DMS114 treated with DMSO at 0.1 percent for 48 hours (cell line): Measurements from ENCODE around the gene AUTS2.

Experiments
- DNase-seq: peaks from one replicate; lab custom pipeline; 2025; ENCODE audit not compliant: unreplicated experiment; lab: John Stamatoyannopoulos, UW

AUTS2 gene

GRCh38 chr7:70217571-70217970 lies 619.3 kb downstream of the AUTS2 start:
- no peak for DNase-seq

- DNase-seq, result no peak
Measured at GRCh38 chr7:70218006-70218405, 619.7 kb downstream of the AUTS2 start.

GRCh38 chr7:70219061-70219460 lies 620.8 kb downstream of the AUTS2 start:
- no peak for DNase-seq

- no peak for DNase-seq
Measured at GRCh38 chr7:70229242-70229641, 631.0 kb downstream of the AUTS2 start.

DNA sequence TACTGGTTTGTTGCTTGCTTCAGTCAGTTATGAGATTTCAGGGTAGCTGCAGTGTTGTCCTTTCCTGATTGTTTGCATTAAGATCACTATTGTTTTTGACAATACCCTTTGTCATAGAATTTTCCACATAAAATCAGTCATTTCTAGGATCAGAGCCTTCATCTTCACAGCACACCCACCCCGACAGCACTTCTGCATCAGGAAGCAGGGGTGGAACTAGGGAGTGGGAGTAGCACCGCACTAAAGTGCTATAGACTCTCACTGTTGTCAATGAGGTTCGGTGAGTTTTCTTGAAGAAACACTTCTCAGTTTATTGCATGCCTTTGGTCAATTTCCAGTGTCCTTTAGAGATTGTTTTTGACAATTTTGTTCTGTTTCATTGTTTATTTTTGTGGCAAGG lies 632.5 kb downstream of the AUTS2 start:
- no peak for DNase-seq

- no peak for DNase-seq
Measured at GRCh38 chr7:70233776-70234175, 635.5 kb downstream of the AUTS2 start.

- DNase-seq, result no peak
Measured at GRCh38 chr7:70237256-70237655, 639.0 kb downstream of the AUTS2 start.

DNA sequence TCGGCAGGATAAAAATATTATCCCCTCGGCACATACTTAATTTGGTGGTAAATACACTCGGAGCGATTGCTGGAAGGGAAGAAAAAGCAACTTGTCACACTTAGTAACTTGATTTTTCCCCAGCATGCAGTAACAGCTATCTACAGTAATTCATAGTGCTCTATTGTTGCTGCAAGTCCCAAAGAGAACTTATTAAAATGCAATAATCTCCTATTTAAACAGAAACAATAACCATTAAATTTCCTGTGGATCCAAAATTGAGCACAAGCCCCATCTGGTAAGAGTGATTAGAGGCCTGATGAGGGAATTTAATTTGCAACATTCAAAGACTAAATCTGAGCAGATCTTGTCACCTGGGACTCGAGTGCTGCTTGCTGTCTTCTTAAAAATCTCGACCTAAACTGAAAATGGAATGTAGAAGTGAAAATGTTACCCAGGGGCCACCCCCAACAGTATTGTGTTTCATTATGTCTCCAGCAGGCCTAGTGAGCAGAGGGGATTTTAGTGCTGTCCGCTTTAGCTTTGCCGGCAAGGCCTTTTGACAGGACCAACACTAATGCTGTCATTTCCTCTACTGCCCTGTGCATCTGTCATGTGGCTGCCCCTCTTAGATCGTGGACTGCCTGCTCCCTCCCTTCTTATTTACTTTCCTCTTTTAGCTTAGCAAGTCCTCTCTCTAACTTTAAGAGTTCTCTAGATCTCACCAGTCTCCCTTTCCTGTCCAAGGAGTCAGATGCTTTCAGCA lies 639.7 kb downstream of the AUTS2 start:
- DNase-seq, result no peak

GRCh38 chr7:70239918-70240317 lies 641.6 kb downstream of the AUTS2 start:
- no peak for DNase-seq

DNA sequence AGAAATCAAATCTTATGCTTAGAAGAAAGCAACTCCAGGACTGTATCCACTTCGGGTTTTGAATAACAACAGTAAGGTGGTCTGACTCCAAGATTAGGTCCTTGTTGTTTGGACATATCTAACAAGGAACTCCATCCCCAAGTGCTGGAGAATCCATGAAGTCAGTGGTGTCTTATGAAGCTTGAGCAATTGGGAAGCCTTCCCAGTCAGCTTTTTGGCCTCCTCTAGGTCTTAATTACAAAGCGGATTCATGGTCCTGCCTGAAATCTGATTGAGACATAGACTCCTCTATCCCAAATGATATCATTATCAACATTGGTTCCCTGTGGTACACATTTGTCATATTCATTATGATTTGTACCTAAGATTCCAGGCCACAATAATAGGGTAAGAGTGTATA lies 642.6 kb downstream of the AUTS2 start:
- no peak for DNase-seq

DNA sequence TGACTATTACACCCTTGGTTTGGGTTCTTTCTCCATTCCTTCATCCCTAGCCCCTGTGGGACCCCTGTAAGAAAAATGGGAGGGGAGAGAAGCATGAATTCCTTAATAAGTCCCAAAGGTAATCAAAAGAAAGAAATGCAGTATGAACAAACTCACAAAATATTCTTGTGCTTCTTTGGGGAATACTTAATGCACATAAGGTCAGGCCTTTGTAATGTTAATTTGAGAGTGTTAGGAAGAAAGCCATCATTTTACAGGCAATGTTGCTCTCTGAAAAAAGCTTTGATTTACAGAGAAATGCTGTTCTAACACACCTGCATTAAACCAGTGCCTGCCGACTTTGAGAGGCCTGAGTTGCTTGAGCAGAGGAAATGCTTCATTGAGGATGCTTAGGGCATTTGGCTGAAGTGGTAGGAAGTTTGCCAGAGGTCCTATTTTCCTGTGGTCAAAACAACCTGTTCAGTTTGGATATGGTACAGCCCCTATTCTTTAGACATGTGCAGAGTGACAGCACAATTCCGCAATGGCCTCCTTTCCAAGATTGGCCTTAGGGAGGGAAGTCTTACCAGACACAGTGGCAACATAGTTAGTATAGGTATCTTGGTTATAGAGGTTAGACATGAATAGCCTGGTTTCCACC lies 643.4 kb downstream of the AUTS2 start:
- DNase-seq, result no peak

DNA sequence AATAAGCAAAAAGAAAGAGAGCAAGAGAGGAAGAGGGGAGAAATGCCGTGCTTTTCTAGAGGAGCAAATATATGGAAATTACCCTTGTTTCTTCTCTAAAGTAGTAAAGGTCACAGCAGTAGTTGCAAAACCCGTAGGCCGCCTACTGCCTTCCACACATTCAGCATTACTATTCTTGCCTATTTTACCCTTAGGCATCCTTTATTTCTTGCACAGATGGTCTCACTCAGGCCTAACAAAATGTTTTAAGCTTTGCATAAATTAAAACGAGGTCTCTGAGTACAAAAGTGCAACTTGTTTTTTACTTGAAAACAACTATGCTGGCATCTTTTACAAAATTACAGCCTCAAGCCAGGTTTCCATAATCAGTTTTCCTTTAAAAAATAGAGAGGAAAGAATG lies 644.6 kb downstream of the AUTS2 start:
- no peak for DNase-seq

- DNase-seq, result no peak
Measured at GRCh38 chr7:70243443-70243842, 645.2 kb downstream of the AUTS2 start.

DNA sequence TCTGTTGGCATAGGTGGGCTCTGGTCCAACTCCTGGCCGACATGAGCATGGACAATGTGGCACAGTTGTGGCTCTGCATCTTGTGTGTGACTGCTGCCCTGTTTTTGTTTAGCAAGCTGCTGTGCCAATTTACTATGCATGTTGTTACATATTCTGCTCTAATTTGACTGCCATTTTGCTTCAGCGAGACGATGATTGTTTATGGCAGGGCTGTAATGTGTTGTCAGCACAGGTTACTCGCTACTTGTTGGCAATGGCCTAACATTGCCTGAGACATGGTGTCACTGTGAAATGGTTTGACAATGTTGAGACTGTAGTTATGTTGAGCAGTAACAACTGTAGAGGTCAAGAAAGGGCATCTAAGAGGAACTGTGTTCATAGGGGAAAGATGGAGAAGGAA lies 659.6 kb downstream of the AUTS2 start:
- no peak for DNase-seq

DNA sequence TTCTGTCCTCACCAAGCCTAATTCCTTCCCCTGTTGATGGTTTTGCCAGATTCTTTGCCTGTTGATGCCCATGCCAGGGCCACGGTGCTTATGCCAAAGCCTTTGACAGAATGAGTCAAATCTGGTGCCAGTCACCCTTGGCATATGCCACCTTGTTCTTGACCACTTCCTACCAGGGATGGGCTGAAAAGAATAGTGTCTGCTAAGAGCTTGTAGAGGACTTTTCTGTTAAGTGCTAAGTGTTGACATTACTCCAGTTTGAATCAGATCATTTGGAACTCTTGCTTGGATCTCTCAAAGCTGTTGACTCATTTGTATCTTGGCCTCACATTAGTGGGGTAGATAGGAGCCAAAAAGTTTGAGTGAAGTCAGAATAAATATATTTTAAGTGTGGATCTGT lies 661.2 kb downstream of the AUTS2 start:
- no peak for DNase-seq

DNA sequence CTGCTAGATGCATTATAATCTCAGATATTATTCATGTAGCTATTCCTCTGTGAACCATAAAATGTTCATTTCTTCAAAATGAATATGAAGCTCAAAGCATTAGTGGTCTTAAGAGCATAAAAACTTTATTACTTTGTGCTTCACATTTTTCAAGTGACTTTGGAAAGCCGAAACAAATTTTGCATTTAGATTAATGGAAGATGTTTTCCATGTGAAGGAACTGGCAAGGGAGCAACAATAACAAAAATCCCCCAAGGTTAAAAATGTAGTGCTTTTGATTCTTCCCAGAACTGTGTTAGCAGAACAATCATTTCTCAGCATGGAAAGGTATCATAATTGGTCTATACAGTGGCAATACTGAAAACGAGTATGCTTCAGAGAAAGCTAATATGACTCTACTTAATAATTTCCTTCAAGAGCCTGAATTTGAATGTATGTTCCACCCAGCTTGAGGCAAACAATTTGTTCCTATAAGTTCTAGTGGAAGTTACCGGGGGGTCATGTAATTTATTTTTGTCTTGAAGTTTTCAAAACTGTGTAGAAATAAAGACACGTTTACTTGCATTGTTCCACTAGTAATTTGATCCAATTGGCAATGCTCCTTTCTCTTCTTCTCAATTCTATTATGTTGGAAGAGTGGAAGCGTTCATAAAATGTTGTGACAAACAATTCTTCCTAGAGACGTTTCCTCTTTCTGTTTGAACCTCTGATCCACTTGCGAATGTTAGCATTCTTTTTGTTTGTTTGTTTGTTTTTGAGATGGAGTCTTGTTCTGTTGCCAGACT lies 665.4 kb downstream of the AUTS2 start:
- no peak for DNase-seq

GRCh38 chr7:70266186-70266585 lies 667.9 kb downstream of the AUTS2 start:
- DNase-seq, result no peak

GRCh38 chr7:70267381-70268120 lies 669.3 kb downstream of the AUTS2 start:
- no peak for DNase-seq

- no peak for DNase-seq
Measured at GRCh38 chr7:70268179-70268578, 669.9 kb downstream of the AUTS2 start.

GRCh38 chr7:70270149-70270548 lies 671.9 kb downstream of the AUTS2 start:
- no peak for DNase-seq

- no peak for DNase-seq
Measured at GRCh38 chr7:70271617-70272081, 673.4 kb downstream of the AUTS2 start.
